H1 (cell line): ENCODE data around the gene RNF166. TPM values are rescaled to one million over a fixed set of nuclear protein-coding genes. Genes with fewer than 3 reads are reported as not detected.

Experiments used
- CTCF ChIA-PET: fragments of 300-600 bp; sonication (Branson Sonifier 250); formaldehyde crosslinking; loops from one replicate; lab custom pipeline; 2021; ENCODE audit not compliant: partially characterized antibody; lab: Charles Lee
- POLR2A ChIA-PET: fragments of 300-600 bp; sonication (Branson Sonifier 250); formaldehyde crosslinking; loops from one replicate; lab custom pipeline; 2021; ENCODE audit warnings: inconsistent platforms; ENCODE audit not compliant: partially characterized antibody; lab: Charles Lee
- DNase-seq, 2 experiments: peaks; one replicate each; pipeline versions ENCODE4 v3.0.0 to v3.0.0-alpha.2; 2010 to 2022; ENCODE audit warnings: low spot score in 2 of 2, low read depth in 1 of 2, mixed read lengths in 1 of 2
- FAIRE-seq: peaks from 2 replicates; lab custom pipeline; 2011; peaks lifted over from hg19 to GRCh38; lab: Jason Lieb, UNC
- H2AFZ ChIP-seq: 2 replicates; pipeline ENCODE4 v1.8.1; 2012; ENCODE audit warnings: low read length, inconsistent platforms
- H2AK5ac ChIP-seq: 2 replicates; pipeline ENCODE4 v1.6.1; 2013; ENCODE audit warnings: low read depth, low read length
- H2BK120ac ChIP-seq: replicated peaks from 2 replicates; pipeline ENCODE3; 2013; ENCODE audit warnings: low read depth, low read length, inconsistent platforms
- H2BK12ac ChIP-seq: 2 replicates; pipeline ENCODE4 v1.6.1; 2013; ENCODE audit warnings: low read depth, low read length
- H2BK15ac ChIP-seq: 2 replicates; pipeline ENCODE4 v1.6.1; 2013; ENCODE audit warnings: low read length
- H2BK20ac ChIP-seq: 2 replicates; pipeline ENCODE4 v1.6.1; 2013; ENCODE audit warnings: low read length
- H2BK5ac ChIP-seq: 2 replicates; pipeline ENCODE4 v1.6.1; 2013; ENCODE audit warnings: low read depth, low read length
- H3K14ac ChIP-seq: 2 replicates; pipeline ENCODE4 v1.6.1; 2013; ENCODE audit warnings: inconsistent platforms; ENCODE audit not compliant: insufficient read length
- H3K18ac ChIP-seq: 2 replicates; pipeline ENCODE4 v1.6.1; 2013; ENCODE audit warnings: low read length; ENCODE audit errors: extremely low read depth
- H3K23ac ChIP-seq: 2 replicates; pipeline ENCODE4 v1.6.1; 2013; ENCODE audit warnings: inconsistent platforms; ENCODE audit not compliant: insufficient read length
- H3K23me2 ChIP-seq: 2 replicates; pipeline ENCODE4 v1.6.1; 2013; ENCODE audit warnings: low read depth, low read length
- H3K27ac ChIP-seq: 2 replicates; pipeline ENCODE4 v1.6.1; 2011; ENCODE audit warnings: low read depth, low read length, inconsistent platforms
- H3K27me3 ChIP-seq, 4 experiments: replicated peaks in 1 of 4; 1 replicate in 1 of 4; 2 replicates in 3 of 4; pipeline versions ENCODE4 v1.6.1 to v1.8.1; 2011 to 2013; ENCODE audit warnings: low read length in 3 of 4, mild to moderate bottlenecking in 3 of 4, inconsistent platforms in 2 of 4, mixed read lengths in 2 of 4, moderate library complexity in 1 of 4; ENCODE audit not compliant: control insufficient read depth in 3 of 4, insufficient read depth in 3 of 4; ENCODE audit errors: extremely low read depth in 1 of 4
- H3K36me3 ChIP-seq, 4 experiments: 2 replicates each; pipeline versions ENCODE4 v1.6.1 to v1.8.1; 2011 to 2013; ENCODE audit warnings: mild to moderate bottlenecking in 4 of 4, low read length in 3 of 4, moderate library complexity in 2 of 4, control low read depth in 1 of 4, inconsistent platforms in 1 of 4; ENCODE audit not compliant: insufficient read depth in 4 of 4, control insufficient read depth in 2 of 4
- H3K4ac ChIP-seq: replicated peaks from 2 replicates; pipeline ENCODE3; 2013; ENCODE audit warnings: low read length, low read depth, mixed read lengths, inconsistent platforms; ENCODE audit not compliant: insufficient read length
- H3K4me1 ChIP-seq, 4 experiments: replicated peaks in 1 of 4; 1 replicate in 1 of 4; 2 replicates in 3 of 4; pipeline versions ENCODE4 v1.6.1 to v1.8.1; 2011 to 2013; ENCODE audit warnings: low read length in 3 of 4, inconsistent platforms in 2 of 4, mixed read lengths in 1 of 4; ENCODE audit not compliant: insufficient read depth in 4 of 4, control insufficient read depth in 3 of 4
- H3K4me2 ChIP-seq, 2 experiments: 2 replicates each; pipeline versions ENCODE4 v1.6.1 to v1.8.1; 2011 to 2013; ENCODE audit warnings: low read depth in 2 of 2, low read length in 2 of 2, control low read depth in 1 of 2, inconsistent platforms in 1 of 2, mild to moderate bottlenecking in 1 of 2; ENCODE audit not compliant: insufficient read depth in 1 of 2
- H3K4me3 ChIP-seq, 4 experiments: fragments of 200-600, 300-600 bp in 1 of 4; sonication (generic), shearing (Covaris generic), sonication (Bioruptor Twin) in 1 of 4; 2 replicates each; pipeline versions ENCODE4 v1.5.1 to v1.8.1; 2011 to 2016; ENCODE audit warnings: low read length in 4 of 4, low read depth in 3 of 4, control low read depth in 2 of 4, inconsistent platforms in 2 of 4, mild to moderate bottlenecking in 2 of 4, mixed read lengths in 1 of 4, moderate library complexity in 1 of 4; ENCODE audit not compliant: insufficient read depth in 2 of 4; ENCODE audit errors: extremely low read depth in 1 of 4
- H3K56ac ChIP-seq: replicated peaks from 2 replicates; pipeline ENCODE3; 2013; ENCODE audit warnings: low read depth, mild to moderate bottlenecking, mixed read lengths, low read length, inconsistent platforms; ENCODE audit not compliant: insufficient read length
- H3K79me1 ChIP-seq: 2 replicates; pipeline ENCODE4 v1.6.1; 2013; ENCODE audit warnings: low read depth, low read length, control low read depth
- H3K79me2 ChIP-seq, 2 experiments: 2 replicates each; pipeline versions ENCODE4 v1.6.1 to v1.8.1; 2012 to 2013; ENCODE audit warnings: low read length in 2 of 2, mild to moderate bottlenecking in 2 of 2, inconsistent platforms in 1 of 2; ENCODE audit not compliant: insufficient read depth in 2 of 2, control insufficient read depth in 1 of 2
- H3K9ac ChIP-seq, 4 experiments: replicated peaks in 1 of 4; 1 replicate in 1 of 4; 2 replicates in 3 of 4; pipeline versions ENCODE4 v1.6.1 to v1.8.1; 2011 to 2013; ENCODE audit warnings: low read depth in 3 of 4, low read length in 3 of 4, control low read depth in 2 of 4, mild to moderate bottlenecking in 2 of 4, moderate library complexity in 2 of 4, inconsistent platforms in 1 of 4; ENCODE audit errors: extremely low read depth in 1 of 4
- H3K9me3 ChIP-seq, 2 experiments: 2 replicates each; pipeline versions ENCODE4 v1.6.1 to v1.8.1; 2012 to 2013; ENCODE audit warnings: mild to moderate bottlenecking in 2 of 2, moderate library complexity in 2 of 2, control low read depth in 1 of 2, inconsistent platforms in 1 of 2, low read depth in 1 of 2, low read length in 1 of 2, mixed read lengths in 1 of 2; ENCODE audit not compliant: insufficient read depth in 2 of 2
- H4K20me1 ChIP-seq, 2 experiments: replicated peaks in 1 of 2; 2 replicates each; pipeline versions ENCODE3 to v1.8.1; 2011 to 2013; ENCODE audit warnings: inconsistent platforms in 2 of 2, low read length in 2 of 2, mild to moderate bottlenecking in 1 of 2; ENCODE audit not compliant: insufficient read depth in 2 of 2, control insufficient read depth in 1 of 2
- H4K5ac ChIP-seq: 2 replicates; pipeline ENCODE4 v1.6.1; 2013; ENCODE audit warnings: low read length, low read depth, mixed read lengths, inconsistent platforms; ENCODE audit not compliant: insufficient read length
- H4K8ac ChIP-seq: 2 replicates; pipeline ENCODE4 v1.8.0; 2013; ENCODE audit warnings: mild to moderate bottlenecking, moderate library complexity, low read length, inconsistent platforms; ENCODE audit not compliant: insufficient read depth; ENCODE audit errors: extremely low read depth
- H4K91ac ChIP-seq: replicated peaks from 2 replicates; pipeline ENCODE3; 2013; ENCODE audit warnings: low read length, mixed read lengths, inconsistent platforms; ENCODE audit not compliant: insufficient read length
- ASH2L ChIP-seq: fragments of 200-600, 300-600 bp; sonication (generic); IDR thresholded peaks from one replicate; pipeline ENCODE4 v1.7.1; 2017; ENCODE audit warnings: low read length
- CBX8 ChIP-seq: fragments of 300-800, 300-1000 bp; sonication (generic); IDR thresholded peaks from 2 replicates; pipeline ENCODE4 v1.7.1; 2016; ENCODE audit warnings: low read depth, low read length, borderline replicate concordance
- CREB1 ChIP-seq: IDR thresholded peaks from 2 replicates; pipeline ENCODE4 v1.6.1; 2012; ENCODE audit warnings: inconsistent platforms
- EP300 ChIP-seq, 2 experiments: IDR thresholded peaks; 1 replicate in 1 of 2; 2 replicates in 1 of 2; pipeline ENCODE4 v1.6.1; 2011 to 2012; ENCODE audit warnings: low read depth in 2 of 2, low read length in 2 of 2, mild to moderate bottlenecking in 2 of 2, borderline replicate concordance in 1 of 2, inconsistent platforms in 1 of 2, moderate library complexity in 1 of 2
- JUN ChIP-seq: IDR thresholded peaks from 2 replicates; pipeline ENCODE4 v1.6.1; 2011; ENCODE audit warnings: low read depth, mild to moderate bottlenecking, improper control_type of control experiment, low read length
- KDM5A ChIP-seq: fragments of 200-600 bp; IDR thresholded peaks from 2 replicates; pipeline ENCODE4 v1.7.1; 2012; ENCODE audit warnings: mild to moderate bottlenecking, low read length, inconsistent platforms, mixed read lengths
- MAFK ChIP-seq: IDR thresholded peaks from 2 replicates; pipeline ENCODE4 v1.6.1; 2012; ENCODE audit warnings: low read depth, mild to moderate bottlenecking, improper control_type of control experiment, low read length
- NANOG ChIP-seq: IDR thresholded peaks from 2 replicates; pipeline ENCODE4 v1.6.1; 2011; ENCODE audit warnings: low read length, low read depth, mild to moderate bottlenecking, inconsistent platforms; ENCODE audit not compliant: insufficient read depth, poor library complexity, severe bottlenecking
- POU5F1 ChIP-seq: IDR thresholded peaks from 2 replicates; pipeline ENCODE4 v1.6.1; 2011; ENCODE audit warnings: low read depth, mild to moderate bottlenecking, low read length, moderate library complexity
- SIRT6 ChIP-seq: IDR thresholded peaks from one replicate; pipeline ENCODE4 v1.7.1; 2012; ENCODE audit warnings: low read length, inconsistent platforms
- TAF1 ChIP-seq: IDR thresholded peaks from 2 replicates; pipeline ENCODE4 v1.6.1; 2011; ENCODE audit warnings: mild to moderate bottlenecking, low read depth, low read length
- ZNF274 ChIP-seq: IDR thresholded peaks from 2 replicates; pipeline ENCODE4 v1.7.0; 2012; ENCODE audit warnings: low read length, borderline replicate concordance; ENCODE audit errors: extremely low read depth
- WGBS, 2 experiments: shearing (Covaris generic) in 1 of 2; methylation state at CpG; one replicate each; pipeline versions ENCODE4 v1.1.6 to v1.1.7; 2013 to 2015; ENCODE audit warnings: low lambda C conversion rate in 2 of 2, mixed read lengths in 2 of 2, inconsistent platforms in 1 of 2, low coverage in 1 of 2, missing lambda C conversion rate in 1 of 2; ENCODE audit not compliant: insufficient replicate concordance in 2 of 2, insufficient coverage in 1 of 2, insufficient read length in 1 of 2; ENCODE audit errors: extremely low coverage in 1 of 2, missing lambda C conversion rate in 1 of 2; 5-methylcytosine and 5-hydroxymethylcytosine counted together
- polyA plus RNA-seq, 7 experiments: library from polyadenylated mRNA; depleted of rRNA in 3 of 7; stranded (reverse) in 5 of 7; unstranded in 2 of 7; fragments of >200 nt in 5 of 7; fragments of 200-250 nt in 2 of 7; gene quantifications; 1 replicate in 5 of 7; 2 replicates in 1 of 7; 4 replicates in 1 of 7; pipeline versions ENCODE4 v1.2.1 to v1.2.3, GENCODE V29; 2011 to 2013; ENCODE audit warnings: missing spikeins in 2 of 7, mixed read lengths in 2 of 7
- total RNA-seq: library from RNA; stranded (reverse); fragmentation: NEBNext Ultra II Directional; extraction: Animal tissue kit (Norgen Biotek cat#: 25700); gene quantifications from 2 replicates; pipeline ENCODE4 v1.2.1, GENCODE V29; 2021
- TF ChIP-seq, protein P1 (sequence below): IDR thresholded peaks from 2 replicates; pipeline ENCODE4 v1.6.1; 2012; ENCODE audit warnings: inconsistent platforms
- TF ChIP-seq, protein P2 (sequence below): IDR thresholded peaks from 2 replicates; pipeline ENCODE4 v1.6.1; 2012; ENCODE audit warnings: inconsistent platforms

Gene RNF166
- total and polyA plus RNA-seq, 2 of the 8 experiments (the other 6 are each of a cell fraction or from before 2014, with no cell fraction given) = 29.8 to 31.2 TPM

DNA sequence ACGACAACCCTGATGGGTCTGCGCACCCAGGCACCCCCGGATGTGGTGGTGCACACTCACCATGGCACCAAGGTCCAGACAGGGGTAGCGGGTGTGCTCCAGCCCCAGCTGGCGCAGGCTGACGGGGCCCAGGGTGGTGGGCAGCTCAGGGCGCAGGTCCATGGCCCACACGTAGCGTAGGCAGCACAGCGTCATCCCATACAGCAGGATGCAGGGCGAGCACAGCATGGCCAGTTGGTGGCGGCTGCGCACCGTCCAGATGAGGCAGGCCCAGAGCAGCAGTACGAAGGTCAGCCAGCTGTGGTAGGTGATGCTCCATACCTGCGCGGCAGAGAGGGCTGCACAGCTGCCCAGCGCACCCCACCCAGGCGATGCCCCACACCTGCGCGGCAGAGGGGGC, 29.9 kb upstream of the RNF166 start:
- DNase-seq (no peak), FAIRE-seq (no peak)
- Histone ChIP-seq H2BK12ac (no peak overlapping the region), H2AK5ac (no peak overlapping the region), H3K56ac (no peak overlapping the region), H3K36me3 (peaks cover 0 to 18% (median under 1%) of the 10 kb centered on the region in 4 experiments; a peak in 2 of 8 replicates), H2BK15ac (no peak overlapping the region), H3K9ac (no peak overlapping the region), H3K4me3 (no peak overlapping the region), H3K79me1 (no peaks in the 10 kb centered on the region), H3K23me2 (no peaks in the 10 kb centered on the region), H4K20me1 (peaks cover 0 to 10% of the 10 kb centered on the region in 2 experiments), H3K14ac (no peak overlapping the region), H2BK120ac (no peak overlapping the region), H3K79me2 (no peaks in the 10 kb centered on the region), H4K91ac (no peak overlapping the region), H2BK20ac (no peak overlapping the region), H3K27ac (no peak overlapping the region), H2AFZ (no peak overlapping the region), H2BK5ac (no peak overlapping the region), H3K18ac (no peak overlapping the region), H3K4me2 (no peak overlapping the region), H3K23ac (no peak overlapping the region), H3K9me3 (no peaks in the 10 kb centered on the region), H3K27me3 (no peaks in the 10 kb centered on the region), H3K4ac (no peak overlapping the region), H4K8ac (no peak overlapping the region), H3K4me1 (peaks cover 0 to 5% (median 0%) of the 10 kb centered on the region in 4 experiments; a peak in 1 of 7 replicates), H4K5ac (no peak overlapping the region)
- ChIA-PET CTCF (interaction anchor here (0.8 to 10.0 kb wide), 17 partner anchors 13 to 438 kb away, joined by 3 to 251 read pairs (median 6); partner anchors contain the start of gene PIEZO1), POLR2A (interaction anchor here (0.9 to 3.1 kb wide), 3 partner anchors 11 to 74 kb away, joined by 3 to 14 read pairs (median 3); no protein-coding TSS in a partner anchor)
- WGBS, 2 experiments = 94% methylated on average over 19 of the region's 21 CpGs; no CpG with 5 or more reads in 1 of the 2 experiments
- TF ChIP-seq NANOG (no peak), KDM5A (no peak), CBX8 (no peak), ASH2L (no peak), CREB1 (no peak), MAFK (no peak), SIRT6 (no peak), EP300 (IDR thresholded peaks at IDR 0.05; ENCODE audit: borderline replicate concordance in 1 of 2, low read depth in 2 of 2, low read length in 2 of 2) (no peak), TAF1 (no peak), JUN (no peak), ZNF274 (no peak), POU5F1 (no peak)
- TF ChIP-seq, protein P1, sequence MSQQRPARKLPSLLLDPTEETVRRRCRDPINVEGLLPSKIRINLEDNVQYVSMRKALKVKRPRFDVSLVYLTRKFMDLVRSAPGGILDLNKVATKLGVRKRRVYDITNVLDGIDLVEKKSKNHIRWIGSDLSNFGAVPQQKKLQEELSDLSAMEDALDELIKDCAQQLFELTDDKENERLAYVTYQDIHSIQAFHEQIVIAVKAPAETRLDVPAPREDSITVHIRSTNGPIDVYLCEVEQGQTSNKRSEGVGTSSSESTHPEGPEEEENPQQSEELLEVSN = no peak
- TF ChIP-seq, protein P2, sequence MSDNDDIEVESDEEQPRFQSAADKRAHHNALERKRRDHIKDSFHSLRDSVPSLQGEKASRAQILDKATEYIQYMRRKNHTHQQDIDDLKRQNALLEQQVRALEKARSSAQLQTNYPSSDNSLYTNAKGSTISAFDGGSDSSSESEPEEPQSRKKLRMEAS = no peak
